Measurements from ENCODE around the gene TIAM2. TPM values are rescaled to one million over a fixed set of nuclear protein-coding genes. Genes with fewer than 3 reads are reported as not detected.
"Not testable (repeated sequence)": the region's sequence is repeated elsewhere in the genome, so short reads cannot be mapped to it uniquely, and the experiment has no call there.

The TIAM2 gene
- total RNA-seq, 2 experiments from 2014 or later: 5.4 to 6.2 TPM

- ChIA-PET POLR2A (interaction anchor here (0.7 to 2.3 kb wide), 3 partner anchors 11 to 135 kb away, joined by 3 to 11 read pairs (median 5); no protein-coding TSS in a partner anchor), CTCF (ENCODE audit: unreplicated experiment) (interaction anchor here (0.6 to 1.2 kb wide), 2 partner anchors 8 to 66 kb away, joined by 3 read pairs; no protein-coding TSS in a partner anchor)
- peak overlapping the region; percentile 95 for H2AFZ ChIP-seq (ENCODE audit: low read length)
- peaks cover 69% of the 10 kb centered on the region for H3K4me1 ChIP-seq (ENCODE audit: insufficient read depth, low read length, poor library complexity, severe bottlenecking)
- TF ChIP-seq CTCF (conservative IDR thresholded peaks at IDR 0.05; ENCODE audit: low read length) (no peak), EZH2phosphoT487 (IDR thresholded peaks at IDR 0.05; ENCODE audit: borderline replicate concordance, low read depth, low read length) (no peak)
- H3K36me3 ChIP-seq (ENCODE audit: insufficient read depth, low read length): no peaks in the 10 kb centered on the region
- no peaks in the 10 kb centered on the region for H3K9me2 ChIP-seq (ENCODE audit: insufficient read depth, low read length)
- peak overlapping the region; percentile 92 for H3K4me2 ChIP-seq (ENCODE audit: low read length)
- no peaks in the 10 kb centered on the region for H4K20me1 ChIP-seq (ENCODE audit: insufficient read depth, low read length)
- peaks cover 16% of the 10 kb centered on the region; the same call in 1 of the 2 replicates for H3K79me2 ChIP-seq (ENCODE audit: insufficient read depth, low read depth, low read length)
- intact Hi-C loops (cut with micrococcal nuclease; ENCODE audit: unreplicated experiment): no loop called here
- no TSS peak for BruUV-seq (replicated peaks)
- H3K4me3 ChIP-seq (ENCODE audit: low read depth, low read length, poor library complexity, severe bottlenecking): peak overlapping the region; percentile 65
- DNase-seq (ENCODE audit: low spot score): no peak
- no peaks in the 10 kb centered on the region for H3K9me3 ChIP-seq (ENCODE audit: low read length)
- peak overlapping the region; percentile 81 for H3K27ac ChIP-seq (ENCODE audit: low read depth, low read length, poor library complexity, severe bottlenecking)
Measured at GRCh38 chr6:155182103-155182502, 187.0 kb downstream of the TIAM2 start.

- TF ChIP-seq EZH2phosphoT487 (IDR thresholded peaks at IDR 0.05; ENCODE audit: borderline replicate concordance, low read depth, low read length): no peak
- H3K9me3 ChIP-seq (ENCODE audit: low read length): no peaks in the 10 kb centered on the region
- H3K4me3 ChIP-seq (ENCODE audit: low read depth, low read length, poor library complexity, severe bottlenecking): peak overlapping the region; percentile 65
- no peaks in the 10 kb centered on the region for H3K36me3 ChIP-seq (ENCODE audit: insufficient read depth, low read length)
- DNase-seq (ENCODE audit: low spot score): peak; percentile 64
- intact Hi-C loops (cut with micrococcal nuclease; ENCODE audit: unreplicated experiment): no loop called here
- peak overlapping the region; percentile 81 for H3K27ac ChIP-seq (ENCODE audit: low read depth, low read length, poor library complexity, severe bottlenecking)
- BruUV-seq (replicated peaks): no TSS peak
- H3K4me1 ChIP-seq (ENCODE audit: insufficient read depth, low read length, poor library complexity, severe bottlenecking): peaks cover 70% of the 10 kb centered on the region
- H3K4me2 ChIP-seq (ENCODE audit: low read length): peak overlapping the region; percentile 92
- H3K79me2 ChIP-seq (ENCODE audit: insufficient read depth, low read depth, low read length): peaks cover 16% of the 10 kb centered on the region; the same call in 1 of the 2 replicates
- H4K20me1 ChIP-seq (ENCODE audit: insufficient read depth, low read length): no peaks in the 10 kb centered on the region
- CTCF ChIA-PET (ENCODE audit: unreplicated experiment): interaction anchor here (1.2 kb wide), 1 partner anchor 65 kb away, joined by 3 read pairs; no protein-coding TSS in a partner anchor
- peak overlapping the region; percentile 95 for H2AFZ ChIP-seq (ENCODE audit: low read length)
- POLR2A ChIA-PET: interaction anchor here (0.6 to 2.3 kb wide), 6 partner anchors 12 to 500 kb away, joined by 3 to 11 read pairs (median 4); no protein-coding TSS in a partner anchor
- H3K9me2 ChIP-seq (ENCODE audit: insufficient read depth, low read length): no peaks in the 10 kb centered on the region
Measured at GRCh38 chr6:155183095-155183494, 188.0 kb downstream of the TIAM2 start.

GRCh38 chr6:155185041-155185440 lies 189.9 kb downstream of the TIAM2 start:
- H3K36me3 ChIP-seq (ENCODE audit: insufficient read depth, low read length); H4K20me1 ChIP-seq (ENCODE audit: insufficient read depth, low read length); H3K27ac ChIP-seq (ENCODE audit: low read depth, low read length, poor library complexity, severe bottlenecking); CTCF ChIA-PET (ENCODE audit: unreplicated experiment); H3K9me3 ChIP-seq (ENCODE audit: low read length); BruUV-seq (replicated peaks); intact Hi-C loops (cut with micrococcal nuclease; ENCODE audit: unreplicated experiment); H3K9me2 ChIP-seq (ENCODE audit: insufficient read depth, low read length); DNase-seq (ENCODE audit: low spot score): not testable (repeated sequence)
- POLR2A ChIA-PET: interaction anchor here (0.5 to 1.2 kb wide), 5 partner anchors 12 to 181 kb away, joined by 3 to 4 read pairs (median 3); no protein-coding TSS in a partner anchor
- peaks cover 60% of the 10 kb centered on the region for H3K4me1 ChIP-seq (ENCODE audit: insufficient read depth, low read length, poor library complexity, severe bottlenecking)
- 0 out of 2 replicates have a peak overlapping the region, but pooled peaks have one; percentile 84 for H2AFZ ChIP-seq (ENCODE audit: low read length)
- H3K4me3 ChIP-seq (ENCODE audit: low read depth, low read length, poor library complexity, severe bottlenecking): peak overlapping the region; percentile 66
- peaks cover 16% of the 10 kb centered on the region; the same call in 1 of the 2 replicates for H3K79me2 ChIP-seq (ENCODE audit: insufficient read depth, low read depth, low read length)
- peak overlapping the region; percentile 92 for H3K4me2 ChIP-seq (ENCODE audit: low read length)
